WTC11 (cell line): ENCODE results near the gene GOLT1A. TPM values are rescaled to one million over a fixed set of nuclear protein-coding genes. Genes with fewer than 3 reads are reported as not detected.

Experiments
- ATAC-seq: fragments of 200-7000 bp; cut with Tn5 transposase; 2 replicates; pipeline ENCODE4 v1.10.0; 2021; ENCODE audit warnings: mild to moderate bottlenecking, moderate library complexity
- CTCF ChIA-PET: fragments of 300-600 bp; sonication (Branson Sonifier 250); formaldehyde crosslinking; loops from one replicate; lab custom pipeline; 2021; ENCODE audit warnings: antibody characterized with exemption; lab: Charles Lee
- POLR2A ChIA-PET: fragments of 350-600 bp; sonication (Branson Sonifier 250); formaldehyde crosslinking; loops from one replicate; lab custom pipeline; 2021; ENCODE audit warnings: antibody characterized with exemption; lab: Charles Lee
- DNase-seq: peaks from one replicate; pipeline ENCODE4 v3.0.0; 2021; ENCODE audit warnings: low spot score
- H3K27ac Mint-ChIP-seq: 2 replicates; pipeline ENCODE4 v1.8.0; 2021; ENCODE audit warnings: mixed read lengths
- H3K27me3 Mint-ChIP-seq: 2 replicates; pipeline ENCODE4 v1.8.0; 2021; ENCODE audit warnings: low read depth, mild to moderate bottlenecking, moderate library complexity, mixed read lengths
- H3K36me3 Mint-ChIP-seq: 2 replicates; pipeline ENCODE4 v1.8.0; 2021; ENCODE audit warnings: mixed read lengths
- H3K4me1 Mint-ChIP-seq: 2 replicates; pipeline ENCODE4 v1.8.0; 2022; ENCODE audit warnings: mixed read lengths
- H3K4me3 Mint-ChIP-seq: 2 replicates; pipeline ENCODE4 v1.8.0; 2021; ENCODE audit warnings: mild to moderate bottlenecking, moderate library complexity, mixed read lengths
- H3K9me3 Mint-ChIP-seq: 2 replicates; pipeline ENCODE4 v1.8.0; 2021; ENCODE audit warnings: mixed read lengths
- JUN ChIP-seq: sonication (generic); formaldehyde crosslinking; IDR thresholded peaks from 2 replicates; pipeline ENCODE4 v1.8.0; 2023; ENCODE audit warnings: mild to moderate bottlenecking, missing genetic modification reagents
- NFE2L1 ChIP-seq: sonication (generic); formaldehyde crosslinking; IDR thresholded peaks from 2 replicates; pipeline ENCODE4 v1.8.1; 2023; ENCODE audit warnings: missing genetic modification reagents
- NR3C1 ChIP-seq: sonication (generic); formaldehyde crosslinking; conservative IDR thresholded peaks from 2 replicates; pipeline ENCODE4 v1.8.1; 2023; ENCODE audit warnings: low read depth, mild to moderate bottlenecking, missing genetic modification reagents
- SMAD3 ChIP-seq: sonication (generic); formaldehyde crosslinking; IDR thresholded peaks from 2 replicates; pipeline ENCODE4 v1.8.0; 2022; ENCODE audit warnings: missing genetic modification reagents, mild to moderate bottlenecking, borderline replicate concordance
- SMAD4 ChIP-seq: sonication (generic); formaldehyde crosslinking; IDR thresholded peaks from 2 replicates; pipeline ENCODE4 v1.8.0; 2022; ENCODE audit warnings: mild to moderate bottlenecking, missing genetic modification reagents
- USF1 ChIP-seq: sonication (generic); formaldehyde crosslinking; IDR thresholded peaks from 2 replicates; pipeline ENCODE4 v1.8.0; 2022; ENCODE audit warnings: mild to moderate bottlenecking, missing genetic modification reagents
- ZBTB21 ChIP-seq: sonication (generic); formaldehyde crosslinking; IDR thresholded peaks from 2 replicates; pipeline ENCODE4 v1.8.1; 2023; ENCODE audit warnings: mild to moderate bottlenecking, missing genetic modification reagents, borderline replicate concordance
- ZNF219 ChIP-seq: sonication (generic); formaldehyde crosslinking; IDR thresholded peaks from 2 replicates; pipeline ENCODE4 v1.8.0; 2023; ENCODE audit warnings: missing genetic modification reagents, mild to moderate bottlenecking, borderline replicate concordance
- ZNF232 ChIP-seq: sonication (generic); formaldehyde crosslinking; IDR thresholded peaks from 2 replicates; pipeline ENCODE4 v1.8.0; 2022; ENCODE audit warnings: mild to moderate bottlenecking, missing genetic modification reagents
- ZNF425 ChIP-seq: fragments of 250-450 bp; sonication (Bioruptor Pico); conservative IDR thresholded peaks from 2 replicates; pipeline ENCODE4 v1.9.0; 2021; ENCODE audit warnings: mild to moderate bottlenecking
- total RNA-seq: library from RNA; stranded (reverse); gene quantifications from 3 replicates; pipeline ENCODE4 v1.2.3, GENCODE V29; 2021
- TF ChIP-seq, protein P1 (sequence below): fragments of 250-450 bp; sonication (Bioruptor Pico); IDR thresholded peaks from 2 replicates; pipeline ENCODE4 v2.1.2; 2022; ENCODE audit warnings: mild to moderate bottlenecking, moderate library complexity
- TF ChIP-seq, protein P2 (sequence below): sonication (generic); formaldehyde crosslinking; conservative IDR thresholded peaks from 2 replicates; pipeline ENCODE4 v1.8.1; 2022; ENCODE audit warnings: mild to moderate bottlenecking, missing genetic modification reagents
- TF ChIP-seq, protein P3 (sequence below): sonication (generic); formaldehyde crosslinking; IDR thresholded peaks from 2 replicates; pipeline ENCODE4 v1.8.0; 2022; ENCODE audit warnings: mild to moderate bottlenecking, missing genetic modification reagents
- TF ChIP-seq, protein P4 (sequence below): sonication (generic); formaldehyde crosslinking; IDR thresholded peaks from 2 replicates; pipeline ENCODE4 v1.8.1; 2023; ENCODE audit warnings: mild to moderate bottlenecking, missing genetic modification reagents, moderate library complexity
- TF ChIP-seq, protein P5 (sequence below): sonication (generic); formaldehyde crosslinking; IDR thresholded peaks from 2 replicates; pipeline ENCODE4 v1.8.1; 2023; ENCODE audit warnings: mild to moderate bottlenecking, moderate library complexity, missing genetic modification reagents
- TF ChIP-seq, protein P6 (sequence below): sonication (generic); formaldehyde crosslinking; IDR thresholded peaks from 2 replicates; pipeline ENCODE4 v1.8.1; 2022; ENCODE audit warnings: mild to moderate bottlenecking, moderate library complexity, missing genetic modification reagents

GOLT1A gene
- total RNA-seq, 1 experiment from 2014 or later = 6.5 TPM

DNA sequence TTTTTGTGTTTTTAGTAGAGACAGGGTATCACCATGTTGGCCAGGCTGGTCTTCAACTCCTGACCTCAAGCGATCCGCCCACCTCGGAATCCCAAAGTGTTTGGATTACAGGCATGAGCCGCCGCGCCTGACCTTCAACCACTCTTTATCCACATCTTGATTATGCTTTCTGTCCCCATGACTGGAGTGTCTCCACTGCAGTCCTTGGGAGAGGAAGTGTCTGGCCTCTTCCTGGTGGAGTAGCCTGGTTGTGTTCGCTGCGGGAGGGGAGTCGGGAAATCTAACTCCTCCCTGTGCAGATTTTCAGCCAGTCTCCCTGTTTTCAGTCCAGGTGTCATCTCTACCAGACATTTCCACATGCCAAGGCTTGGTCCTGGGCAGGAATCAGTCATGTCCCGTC lies 27.2 kb downstream of the GOLT1A start (continued):
- TF ChIP-seq, protein P1, sequence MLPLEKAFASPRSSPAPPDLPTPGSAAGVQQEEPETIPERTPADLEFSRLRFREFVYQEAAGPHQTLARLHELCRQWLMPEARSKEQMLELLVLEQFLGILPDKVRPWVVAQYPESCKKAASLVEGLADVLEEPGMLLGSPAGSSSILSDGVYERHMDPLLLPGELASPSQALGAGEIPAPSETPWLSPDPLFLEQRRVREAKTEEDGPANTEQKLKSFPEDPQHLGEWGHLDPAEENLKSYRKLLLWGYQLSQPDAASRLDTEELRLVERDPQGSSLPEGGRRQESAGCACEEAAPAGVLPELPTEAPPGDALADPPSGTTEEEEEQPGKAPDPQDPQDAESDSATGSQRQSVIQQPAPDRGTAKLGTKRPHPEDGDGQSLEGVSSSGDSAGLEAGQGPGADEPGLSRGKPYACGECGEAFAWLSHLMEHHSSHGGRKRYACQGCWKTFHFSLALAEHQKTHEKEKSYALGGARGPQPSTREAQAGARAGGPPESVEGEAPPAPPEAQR = no peak
- TF ChIP-seq, protein P2, sequence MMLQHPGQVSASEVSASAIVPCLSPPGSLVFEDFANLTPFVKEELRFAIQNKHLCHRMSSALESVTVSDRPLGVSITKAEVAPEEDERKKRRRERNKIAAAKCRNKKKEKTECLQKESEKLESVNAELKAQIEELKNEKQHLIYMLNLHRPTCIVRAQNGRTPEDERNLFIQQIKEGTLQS (CRISPR knock-in tag) = no peak
- TF ChIP-seq ZNF232 = no peak
- TF ChIP-seq, protein P3, sequence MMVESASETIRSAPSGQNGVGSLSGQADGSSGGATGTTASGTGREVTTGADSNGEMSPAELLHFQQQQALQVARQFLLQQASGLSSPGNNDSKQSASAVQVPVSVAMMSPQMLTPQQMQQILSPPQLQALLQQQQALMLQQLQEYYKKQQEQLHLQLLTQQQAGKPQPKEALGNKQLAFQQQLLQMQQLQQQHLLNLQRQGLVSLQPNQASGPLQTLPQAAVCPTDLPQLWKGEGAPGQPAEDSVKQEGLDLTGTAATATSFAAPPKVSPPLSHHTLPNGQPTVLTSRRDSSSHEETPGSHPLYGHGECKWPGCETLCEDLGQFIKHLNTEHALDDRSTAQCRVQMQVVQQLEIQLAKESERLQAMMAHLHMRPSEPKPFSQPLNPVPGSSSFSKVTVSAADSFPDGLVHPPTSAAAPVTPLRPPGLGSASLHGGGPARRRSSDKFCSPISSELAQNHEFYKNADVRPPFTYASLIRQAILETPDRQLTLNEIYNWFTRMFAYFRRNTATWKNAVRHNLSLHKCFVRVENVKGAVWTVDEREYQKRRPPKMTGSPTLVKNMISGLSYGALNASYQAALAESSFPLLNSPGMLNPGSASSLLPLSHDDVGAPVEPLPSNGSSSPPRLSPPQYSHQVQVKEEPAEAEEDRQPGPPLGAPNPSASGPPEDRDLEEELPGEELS (CRISPR knock-in tag) = no peak
- TF ChIP-seq JUN (CRISPR knock-in tag) = no peak

GRCh38 chr1:204181116-204181515 lies 32.7 kb downstream of the GOLT1A start:
- ATAC-seq (no peak), DNase-seq (no peak)
- POLR2A ChIA-PET = no interaction called here
- TF ChIP-seq, protein P4, sequence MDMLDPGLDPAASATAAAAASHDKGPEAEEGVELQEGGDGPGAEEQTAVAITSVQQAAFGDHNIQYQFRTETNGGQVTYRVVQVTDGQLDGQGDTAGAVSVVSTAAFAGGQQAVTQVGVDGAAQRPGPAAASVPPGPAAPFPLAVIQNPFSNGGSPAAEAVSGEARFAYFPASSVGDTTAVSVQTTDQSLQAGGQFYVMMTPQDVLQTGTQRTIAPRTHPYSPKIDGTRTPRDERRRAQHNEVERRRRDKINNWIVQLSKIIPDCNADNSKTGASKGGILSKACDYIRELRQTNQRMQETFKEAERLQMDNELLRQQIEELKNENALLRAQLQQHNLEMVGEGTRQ (CRISPR knock-in tag) = no peak
- TF ChIP-seq SMAD4 (CRISPR knock-in tag) (no peak), ZBTB21 (CRISPR knock-in tag) (no peak), SMAD3 (CRISPR knock-in tag) (no peak), NFE2L1 (CRISPR knock-in tag) (no peak), NR3C1 (no peak), ZNF219 (no peak), USF1 (CRISPR knock-in tag) (no peak), ZNF425 (no peak)
- TF ChIP-seq, protein P5, sequence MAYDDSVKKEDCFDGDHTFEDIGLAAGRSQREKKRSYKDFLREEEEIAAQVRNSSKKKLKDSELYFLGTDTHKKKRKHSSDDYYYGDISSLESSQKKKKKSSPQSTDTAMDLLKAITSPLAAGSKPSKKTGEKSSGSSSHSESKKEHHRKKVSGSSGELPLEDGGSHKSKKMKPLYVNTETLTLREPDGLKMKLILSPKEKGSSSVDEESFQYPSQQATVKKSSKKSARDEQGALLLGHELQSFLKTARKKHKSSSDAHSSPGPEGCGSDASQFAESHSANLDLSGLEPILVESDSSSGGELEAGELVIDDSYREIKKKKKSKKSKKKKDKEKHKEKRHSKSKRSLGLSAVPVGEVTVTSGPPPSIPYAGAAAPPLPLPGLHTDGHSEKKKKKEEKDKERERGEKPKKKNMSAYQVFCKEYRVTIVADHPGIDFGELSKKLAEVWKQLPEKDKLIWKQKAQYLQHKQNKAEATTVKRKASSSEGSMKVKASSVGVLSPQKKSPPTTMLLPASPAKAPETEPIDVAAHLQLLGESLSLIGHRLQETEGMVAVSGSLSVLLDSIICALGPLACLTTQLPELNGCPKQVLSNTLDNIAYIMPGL = no peak
- TF ChIP-seq, protein P3 (CRISPR knock-in tag) = no peak
- TF ChIP-seq, protein P6, sequence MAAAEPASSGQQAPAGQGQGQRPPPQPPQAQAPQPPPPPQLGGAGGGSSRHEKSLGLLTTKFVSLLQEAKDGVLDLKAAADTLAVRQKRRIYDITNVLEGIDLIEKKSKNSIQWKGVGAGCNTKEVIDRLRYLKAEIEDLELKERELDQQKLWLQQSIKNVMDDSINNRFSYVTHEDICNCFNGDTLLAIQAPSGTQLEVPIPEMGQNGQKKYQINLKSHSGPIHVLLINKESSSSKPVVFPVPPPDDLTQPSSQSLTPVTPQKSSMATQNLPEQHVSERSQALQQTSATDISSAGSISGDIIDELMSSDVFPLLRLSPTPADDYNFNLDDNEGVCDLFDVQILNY (CRISPR knock-in tag) = no peak
- H3K27ac Mint-ChIP-seq = no peak overlapping the region
- peaks cover 37% of the 10 kb centered on the region for H3K27me3 Mint-ChIP-seq
- H3K4me3 Mint-ChIP-seq = no peak overlapping the region
- no peaks in the 10 kb centered on the region for H3K36me3 Mint-ChIP-seq
- no peaks in the 10 kb centered on the region for H3K4me1 Mint-ChIP-seq
- CTCF ChIA-PET = interaction anchor here (1.9 kb wide), 1 partner anchor 25 kb away, joined by 8 read pairs; no protein-coding TSS in a partner anchor
- H3K9me3 Mint-ChIP-seq = peaks cover 15% of the 10 kb centered on the region
